Stimulated activated CD4-positive, alpha-beta T cell treated with anti-CD3 and anti-CD28 coated beads, Interleukin-1b, Interleukin-23, amount 100 ng/mL, for 48 hours (primary cell): Measurements from ENCODE around the gene KIAA1191.
"Not testable (repeated sequence)": the region's sequence is repeated elsewhere in the genome, so short reads cannot be mapped to it uniquely, and the experiment has no call there.

ENCODE experiments used
- DNase-seq: peaks from one replicate; pipeline ENCODE4 v3.0.0-alpha.2; 2020

Gene KIAA1191

DNA sequence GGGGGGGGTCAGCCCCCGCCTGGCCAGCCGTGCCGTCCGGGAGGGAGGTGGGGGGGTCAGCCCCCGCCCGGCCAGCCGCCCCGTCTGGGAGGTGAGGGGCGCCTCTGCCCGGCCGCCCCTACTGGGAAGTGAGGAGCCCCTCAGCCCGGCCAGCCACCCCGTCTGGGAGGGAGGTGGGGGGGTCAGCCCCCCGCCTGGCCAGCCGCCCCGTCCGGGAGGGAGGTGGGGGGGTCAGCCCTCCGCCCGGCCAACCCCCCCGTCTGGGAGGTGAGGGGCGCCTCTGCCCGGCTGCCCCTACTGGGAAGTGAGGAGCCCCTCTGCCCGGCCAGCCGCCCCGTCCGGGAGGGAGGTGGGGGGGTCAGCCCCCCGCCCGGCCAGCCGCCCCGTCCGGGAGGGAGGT lies 56.2 kb downstream of the KIAA1191 start:
- not testable (repeated sequence) for DNase-seq
